ENCODE measurements around the gene LY9.

The LY9 gene

GRCh38 chr1:160859166-160859565, 63.2 kb downstream of the LY9 start:
- Histone ChIP-seq H3K36me3 (replicated peaks) (no peaks in the 10 kb centered on the region), H3K27me3 (replicated peaks) (no peaks in the 10 kb centered on the region), H3K4me3 (ENCODE audit: low read depth, low read length) (no peak overlapping the region), H3K27ac (no peak overlapping the region)
- TF ChIP-seq CTCF (IDR thresholded peaks at IDR 0.05; ENCODE audit: low read depth, low read length, missing control alignments): no peak
- DNase-seq: no peak
- in situ Hi-C loops (cut with HindIII; ENCODE audit: low pct_ligation_motif_present, low sequenced_read_pairs): no loop called here

GRCh38 chr1:160860840-160861505, 65.0 kb downstream of the LY9 start:
- Histone ChIP-seq H3K27ac (no peak overlapping the region), H3K27me3 (replicated peaks) (no peaks in the 10 kb centered on the region), H3K4me3 (ENCODE audit: low read depth, low read length) (no peak overlapping the region), H3K36me3 (replicated peaks) (no peaks in the 10 kb centered on the region)
- in situ Hi-C loops (cut with HindIII; ENCODE audit: low pct_ligation_motif_present, low sequenced_read_pairs): no loop called here
- no peak for DNase-seq
- TF ChIP-seq CTCF (IDR thresholded peaks at IDR 0.05; ENCODE audit: low read depth, low read length, missing control alignments): no peak

DNA sequence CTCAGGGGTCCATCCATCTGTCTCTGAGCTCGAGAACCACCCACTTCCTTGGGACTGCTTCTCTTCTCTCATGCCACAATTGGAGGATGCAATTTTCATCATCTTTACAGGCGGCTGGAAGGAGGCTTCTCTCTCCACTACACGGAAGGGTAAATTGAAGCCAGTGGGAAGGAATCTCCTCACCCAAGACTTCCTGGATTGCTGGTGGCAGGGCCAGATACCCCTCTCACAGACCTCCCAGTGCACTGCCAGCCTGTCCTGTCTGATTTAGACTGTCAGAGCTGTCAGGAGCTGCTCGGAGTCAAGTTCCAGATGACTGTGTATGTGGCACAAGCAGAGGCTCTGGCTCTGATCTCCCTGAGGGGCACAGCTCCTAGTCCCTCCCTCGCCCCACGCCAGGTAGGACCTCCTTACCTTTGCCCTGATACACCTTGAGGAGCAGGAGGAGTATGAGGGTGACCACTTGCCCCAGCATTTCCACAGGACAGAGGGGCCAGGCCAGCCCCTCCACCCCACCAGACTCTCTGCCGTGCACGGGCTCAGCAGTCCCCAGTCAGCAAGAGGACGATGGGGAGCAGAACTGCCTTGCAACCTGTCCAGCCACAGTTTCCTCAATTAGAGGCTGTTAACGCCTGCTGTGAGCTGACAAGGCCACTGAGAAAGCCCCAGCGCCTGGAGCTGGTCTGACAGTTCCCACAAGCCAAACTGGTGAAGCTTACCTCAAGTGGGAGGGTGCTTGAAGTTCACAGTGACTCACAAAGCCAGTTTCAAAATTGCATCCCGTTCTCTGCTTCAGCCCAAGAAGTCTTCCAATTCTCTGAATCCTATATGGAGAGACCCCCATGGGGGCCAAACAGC, 66.5 kb downstream of the LY9 start, which contains the start of gene CD244:
Gene CD244 (minus strand): TSS at position 685 of the 858 bp plus-strand sequence. CDS start 210 bp downstream, at position 475.
- no peak for TF ChIP-seq CTCF (IDR thresholded peaks at IDR 0.05; ENCODE audit: low read depth, low read length, missing control alignments)
- in situ Hi-C loops (cut with HindIII; ENCODE audit: low pct_ligation_motif_present, low sequenced_read_pairs): no loop called here
- no peak for DNase-seq
- Histone ChIP-seq H3K36me3 (replicated peaks) (no peaks in the 10 kb centered on the region), H3K27me3 (replicated peaks) (no peaks in the 10 kb centered on the region), H3K27ac (no peak within 1 kb of the TSS), H3K4me3 (ENCODE audit: low read depth, low read length) (no peak within 1 kb of the TSS)

GRCh38 chr1:160863061-160863773, 67.2 kb downstream of the LY9 start:
- Histone ChIP-seq H3K27ac (no peak overlapping the region), H3K36me3 (replicated peaks) (no peaks in the 10 kb centered on the region), H3K4me3 (ENCODE audit: low read depth, low read length) (no peak overlapping the region), H3K27me3 (replicated peaks) (no peaks in the 10 kb centered on the region)
- DNase-seq: no peak
- TF ChIP-seq CTCF (IDR thresholded peaks at IDR 0.05; ENCODE audit: low read depth, low read length, missing control alignments): no peak
- in situ Hi-C loops (cut with HindIII; ENCODE audit: low pct_ligation_motif_present, low sequenced_read_pairs): no loop called here

- DNase-seq: no peak
- Histone ChIP-seq H3K27me3 (replicated peaks) (no peaks in the 10 kb centered on the region), H3K27ac (no peak overlapping the region), H3K36me3 (replicated peaks) (no peaks in the 10 kb centered on the region), H3K4me3 (ENCODE audit: low read depth, low read length) (no peak overlapping the region)
- in situ Hi-C loops (cut with HindIII; ENCODE audit: low pct_ligation_motif_present, low sequenced_read_pairs): no loop called here
- TF ChIP-seq CTCF (IDR thresholded peaks at IDR 0.05; ENCODE audit: low read depth, low read length, missing control alignments): no peak
Measured at GRCh38 chr1:160863774-160864131, 67.8 kb downstream of the LY9 start.

Measured in brain microvascular endothelial cell (primary cell).